K562 treated with DMSO at 1 percent for 4 hours (cell line): ENCODE results near the gene OIT3. TPM values are rescaled to one million over a fixed set of nuclear protein-coding genes. Genes with fewer than 3 reads are reported as not detected.

Source experiments
- total RNA-seq: library from RNA; unstranded; fragments of 300-600 nt; gene quantifications from 2 replicates; pipeline ENCODE4 v1.2.3, GENCODE V29; 2022; ENCODE audit not compliant: insufficient read depth

Gene OIT3
- total RNA-seq = 0.85 TPM in 1 of 2 replicates, not detected in the other

GRCh38 chr10:72893136-72893798 lies at the start of gene OIT3:
Gene OIT3 (plus strand): TSS chr10:72893739. CDS start chr10:72893799, 60 bp downstream.

GRCh38 chr10:72954596-72955554 lies 61.3 kb downstream of the OIT3 start, which contains the start of gene PLA2G12B:
Gene PLA2G12B (minus strand): TSS chr10:72954806. CDS start chr10:72954685, 121 bp downstream.

Other genes with a start within 250 kb of the OIT3 start
- gene MCU, start 201.6 kb upstream of the OIT3 start, total RNA-seq = 15.3 and 16.8 TPM in 2 replicates
- gene PLA2G12B, start 61.1 kb downstream of the OIT3 start, total RNA-seq = not detected in 2 replicates
- 25.8 and 25.9 TPM in 2 replicates for gene P4HA1, start 203.1 kb downstream of the OIT3 start, total RNA-seq
- gene NUDT13, start 216.7 kb downstream of the OIT3 start, total RNA-seq = 4.6 and 4.9 TPM in 2 replicates